Smooth muscle cell (in vitro differentiated cells): ENCODE results near the gene TOB1. TPM values are rescaled to one million over a fixed set of nuclear protein-coding genes. Genes with fewer than 3 reads are reported as not detected.

ENCODE experiments used
- DNase-seq: peaks from one replicate; lab custom pipeline; 2025; ENCODE audit not compliant: unreplicated experiment; lab: John Stamatoyannopoulos, UW
- H2AFZ ChIP-seq: fragments of 200-600 bp; sonication (generic); 2 replicates; pipeline ENCODE4 v1.6.0; 2016; ENCODE audit warnings: antibody characterized with exemption, low read depth, mild to moderate bottlenecking
- H3F3A ChIP-seq: fragments of 200-600 bp; sonication (generic); 2 replicates; pipeline ENCODE4 v1.6.0; 2017; ENCODE audit warnings: antibody characterized with exemption, low read depth
- H3K27ac ChIP-seq: fragments of 200-600 bp; sonication (generic); 2 replicates; pipeline ENCODE4 v1.5.1; 2016; ENCODE audit warnings: low read depth, mild to moderate bottlenecking
- H3K27me3 ChIP-seq: fragments of 200-600 bp; sonication (generic); 2 replicates; pipeline ENCODE4 v1.6.1; 2016; ENCODE audit warnings: low read depth, mild to moderate bottlenecking
- H3K36me3 ChIP-seq: fragments of 200-600 bp; sonication (generic); 2 replicates; pipeline ENCODE4 v1.5.1; 2016; ENCODE audit warnings: low read depth
- H3K4me1 ChIP-seq: fragments of 200-600 bp; sonication (generic); 2 replicates; pipeline ENCODE4 v1.5.1; 2016; ENCODE audit warnings: low read depth
- H3K4me2 ChIP-seq: fragments of 200-600 bp; sonication (generic); 2 replicates; pipeline ENCODE4 v1.6.0; 2016; ENCODE audit warnings: mild to moderate bottlenecking
- H3K4me3 ChIP-seq: fragments of 200-600 bp; sonication (generic); 2 replicates; pipeline ENCODE4 v1.5.1; 2016; ENCODE audit warnings: mild to moderate bottlenecking
- H3K79me2 ChIP-seq: fragments of 200-600 bp; sonication (generic); 2 replicates; pipeline ENCODE4 v1.6.0; 2016; ENCODE audit warnings: low read depth, mild to moderate bottlenecking
- H3K9ac ChIP-seq: fragments of 200-600 bp; sonication (generic); 2 replicates; pipeline ENCODE4 v1.6.0; 2016; ENCODE audit warnings: low read depth
- H3K9me3 ChIP-seq: fragments of 200-600 bp; sonication (generic); replicated peaks from 2 replicates; pipeline ENCODE4 v1.5.1; 2016; ENCODE audit warnings: low read depth
- H4K20me1 ChIP-seq: fragments of 200-600 bp; sonication (generic); 2 replicates; pipeline ENCODE4 v1.6.0; 2016; ENCODE audit warnings: low read depth
- CTCF ChIP-seq: fragments of 200-600 bp; sonication (generic); IDR thresholded peaks from 2 replicates; pipeline ENCODE4 v1.5.1; 2017; ENCODE audit warnings: borderline replicate concordance, mild to moderate bottlenecking, antibody characterized with exemption; ENCODE audit not compliant: insufficient read depth, poor library complexity, severe bottlenecking
- WGBS: methylation state at CpG from one replicate; pipeline ENCODE4 v1.1.7; 2016; ENCODE audit warnings: low lambda C conversion rate; 5-methylcytosine and 5-hydroxymethylcytosine counted together
- polyA plus RNA-seq: library from polyadenylated mRNA; unstranded; fragments of >200 nt; fragmentation: Nextera tagmentation; extraction: Ambion mirVana; gene quantifications from 2 replicates; pipeline ENCODE4 v1.2.1, GENCODE V29; 2016
- total RNA-seq: library from RNA; depleted of rRNA; stranded (reverse); fragments of >200 nt; gene quantifications from 2 replicates; pipeline ENCODE4 v1.2.3, GENCODE V29; 2014

The TOB1 gene
- total and polyA plus RNA-seq, 2 experiments from 2014 or later: 29.3 to 39.8 TPM

DNA sequence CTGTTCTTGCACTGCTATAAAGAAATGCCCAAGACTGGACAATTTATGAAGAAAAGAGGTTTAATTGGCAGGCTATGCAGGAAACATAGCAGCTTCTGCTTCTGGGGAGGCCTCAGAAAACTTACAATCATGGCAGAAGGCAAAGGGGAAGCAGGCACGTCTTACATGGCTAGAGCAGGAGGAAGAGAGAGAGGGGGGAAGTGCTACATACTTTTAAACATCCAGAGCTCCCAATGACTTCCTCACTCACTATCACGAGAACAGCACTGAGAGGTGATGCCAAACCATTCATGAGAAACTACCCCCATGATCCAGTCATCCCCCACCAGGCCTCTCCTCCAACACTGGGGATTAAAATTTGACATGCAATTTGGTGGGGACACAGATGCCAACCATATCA lies 17.4 kb downstream of the TOB1 start:
- H3K9ac ChIP-seq: no peak overlapping the region
- H3K9me3 ChIP-seq: no peaks in the 10 kb centered on the region
- H3F3A ChIP-seq: no peaks in the 10 kb centered on the region
- H3K4me3 ChIP-seq: no peak overlapping the region
- H3K4me2 ChIP-seq: no peak overlapping the region
- 66% methylated on average over 2 of the region's 2 CpGs for WGBS
- H3K27me3 ChIP-seq: no peaks in the 10 kb centered on the region
- no peaks in the 10 kb centered on the region for H3K36me3 ChIP-seq
- no peaks in the 10 kb centered on the region for H3K79me2 ChIP-seq
- no peak for DNase-seq
- H3K27ac ChIP-seq: no peak overlapping the region
- H4K20me1 ChIP-seq: no peaks in the 10 kb centered on the region
- no peak for TF ChIP-seq CTCF
- peaks cover 4% of the 10 kb centered on the region for H3K4me1 ChIP-seq
- no peak overlapping the region for H2AFZ ChIP-seq

DNA sequence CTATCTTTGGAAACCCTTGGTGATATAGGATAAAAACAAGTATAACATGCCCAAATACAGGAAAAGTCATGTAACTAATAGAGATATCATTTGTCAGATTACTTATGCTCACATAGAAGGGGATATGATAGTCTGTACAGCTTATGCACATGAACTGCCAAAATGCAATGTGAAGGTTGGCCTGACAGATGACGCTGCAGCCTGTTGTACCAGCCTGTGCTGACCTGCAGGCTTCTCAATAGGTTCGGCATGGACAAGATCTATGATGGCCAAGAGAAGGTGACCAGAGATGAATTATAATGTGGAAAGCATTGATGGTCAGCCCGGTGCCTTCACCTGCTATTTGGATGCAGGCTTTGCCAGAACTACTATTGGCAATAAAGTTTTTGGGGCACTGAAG lies 18.1 kb downstream of the TOB1 start:
- Histone ChIP-seq H3K4me1 (peaks cover 4% of the 10 kb centered on the region), H3K27me3 (no peaks in the 10 kb centered on the region), H3K4me2 (no peak overlapping the region), H3K27ac (no peak overlapping the region), H3K4me3 (no peak overlapping the region), H3F3A (no peaks in the 10 kb centered on the region), H3K79me2 (no peaks in the 10 kb centered on the region), H4K20me1 (no peaks in the 10 kb centered on the region), H3K36me3 (no peaks in the 10 kb centered on the region), H3K9ac (no peak overlapping the region), H3K9me3 (no peaks in the 10 kb centered on the region), H2AFZ (no peak overlapping the region)
- no peak for TF ChIP-seq CTCF
- WGBS: 92% methylated on average over 3 of the region's 3 CpGs
- no peak for DNase-seq

- Histone ChIP-seq H3F3A (no peaks in the 10 kb centered on the region), H4K20me1 (no peaks in the 10 kb centered on the region), H3K4me2 (no peak overlapping the region), H3K9me3 (no peaks in the 10 kb centered on the region), H3K79me2 (no peaks in the 10 kb centered on the region), H3K4me1 (peaks cover 4% of the 10 kb centered on the region), H3K36me3 (no peaks in the 10 kb centered on the region), H3K9ac (no peak overlapping the region), H2AFZ (no peak overlapping the region), H3K4me3 (no peak overlapping the region), H3K27me3 (no peaks in the 10 kb centered on the region), H3K27ac (no peak overlapping the region)
- TF ChIP-seq CTCF: no peak
- no peak for DNase-seq
- WGBS: 100% methylated on average over 4 of the region's 4 CpGs
These were observed 18.6 kb downstream of the TOB1 start for GRCh38 chr17:50847566-50847965.
